Forelimb muscle (tissue), 1 donor: Measurements from ENCODE around the gene BLVRB. TPM values are rescaled to one million over a fixed set of nuclear protein-coding genes. Genes with fewer than 3 reads are reported as not detected.
"Not testable (repeated sequence)": the region's sequence is repeated elsewhere in the genome, so short reads cannot be mapped to it uniquely, and the experiment has no call there.

Source experiments
- DNase-seq: peaks from one replicate; pipeline ENCODE4 v3.0.0-alpha.2; 2013; ENCODE audit warnings: low read depth
- polyA plus RNA-seq: library from polyadenylated mRNA; unstranded; fragments of 120-200 nt; gene quantifications from one replicate; pipeline ENCODE4 v1.2.1, GENCODE V29; 2013; ENCODE audit not compliant: insufficient read length

Gene BLVRB
- polyA plus RNA-seq, 1 donor = 32.2 TPM

- DNase-seq = no peak
Observed at GRCh38 chr19:40422748-40423566, 42.6 kb downstream of the BLVRB start.

DNA sequence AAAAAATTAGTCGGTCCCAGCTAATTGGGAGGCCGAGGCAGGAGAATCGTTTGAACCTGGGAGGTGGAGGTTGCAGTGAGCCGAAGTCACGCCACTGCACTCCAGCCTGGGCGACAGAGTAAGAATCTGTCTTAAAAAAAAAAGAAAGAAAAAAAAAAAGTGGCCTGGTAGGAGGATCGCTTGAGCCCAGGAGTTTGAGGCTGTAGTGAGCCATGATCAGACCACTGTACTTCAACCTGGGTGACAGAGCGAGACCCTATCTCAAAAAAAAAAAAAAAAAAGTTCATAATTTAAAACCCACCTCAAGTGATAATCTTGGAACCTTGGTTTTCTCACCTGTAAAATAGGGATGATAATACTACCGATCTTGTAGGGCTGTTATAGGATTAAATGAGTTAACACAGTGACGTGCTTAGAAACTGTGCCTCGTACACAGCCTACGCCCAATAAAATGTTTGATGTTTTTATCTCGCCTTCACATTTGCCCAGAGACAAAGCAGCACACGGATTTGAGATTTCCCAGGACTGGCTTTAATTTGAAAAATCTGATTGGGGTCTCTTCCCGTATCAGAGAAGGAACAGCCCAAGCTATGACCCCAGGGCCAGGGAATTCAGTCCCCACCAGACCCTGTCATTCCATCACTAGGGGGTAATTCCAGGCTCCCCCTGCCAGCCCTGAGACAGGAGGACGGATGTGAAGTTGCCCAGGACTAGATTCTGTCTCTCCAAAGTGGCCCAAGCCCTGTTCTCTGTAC is 43.4 kb downstream of the BLVRB start:
- no peak for DNase-seq

- peak; percentile 77 for DNase-seq
Observed at GRCh38 chr19:40420766-40421765, 44.5 kb downstream of the BLVRB start.

GRCh38 chr19:40420451-40420765 is 45.1 kb downstream of the BLVRB start:
- DNase-seq = no peak

GRCh38 chr19:40419780-40420179 is 45.8 kb downstream of the BLVRB start:
- DNase-seq = no peak

DNA sequence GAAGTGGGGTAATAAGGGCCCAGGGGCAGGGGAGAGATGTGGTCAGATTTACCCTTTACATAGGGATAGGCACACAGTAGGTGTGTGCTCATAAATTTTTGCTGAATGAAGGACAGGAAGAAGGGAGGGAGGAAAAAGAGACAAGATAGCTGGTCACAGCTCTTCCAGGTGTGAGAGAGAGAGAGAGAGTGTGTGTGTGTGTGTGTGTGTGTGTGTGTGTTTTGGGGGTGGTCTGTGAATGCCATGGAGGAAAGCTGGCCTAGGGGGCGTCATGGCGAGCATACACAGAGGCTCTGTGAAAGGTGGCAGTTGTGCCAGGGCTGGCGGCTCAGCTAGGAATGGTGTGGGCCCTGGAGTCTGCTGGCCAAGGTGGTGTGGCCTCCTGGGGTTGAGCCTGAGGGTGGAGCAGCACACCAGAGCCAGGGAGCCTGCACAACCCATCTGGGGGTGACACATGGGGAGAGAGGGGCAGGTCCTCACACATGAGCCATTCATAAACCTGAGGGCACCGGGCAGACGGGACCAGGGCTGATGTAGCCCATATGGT is 46.4 kb downstream of the BLVRB start:
- DNase-seq = no peak

DNA sequence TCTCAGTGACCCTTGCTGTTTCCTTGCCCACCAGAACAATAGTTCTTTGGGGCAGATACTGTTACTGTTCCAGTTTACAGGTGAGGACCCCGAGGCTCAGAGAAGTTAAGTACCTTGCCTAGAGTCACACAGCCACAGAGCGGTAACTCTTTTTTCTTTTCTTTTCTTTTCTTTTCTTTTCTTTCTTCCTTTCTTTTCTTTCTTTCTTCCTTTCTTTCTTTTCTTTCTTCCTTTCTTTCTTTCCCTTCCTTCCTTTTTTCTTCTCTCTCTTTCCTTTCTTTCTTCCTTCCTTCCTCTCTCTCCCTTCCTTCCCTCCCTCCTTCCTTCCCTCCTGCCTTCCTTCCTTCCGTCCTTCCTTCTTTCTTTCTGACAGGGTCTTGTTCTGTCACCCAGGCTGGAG is 47.5 kb downstream of the BLVRB start:
- no peak for DNase-seq

DNA sequence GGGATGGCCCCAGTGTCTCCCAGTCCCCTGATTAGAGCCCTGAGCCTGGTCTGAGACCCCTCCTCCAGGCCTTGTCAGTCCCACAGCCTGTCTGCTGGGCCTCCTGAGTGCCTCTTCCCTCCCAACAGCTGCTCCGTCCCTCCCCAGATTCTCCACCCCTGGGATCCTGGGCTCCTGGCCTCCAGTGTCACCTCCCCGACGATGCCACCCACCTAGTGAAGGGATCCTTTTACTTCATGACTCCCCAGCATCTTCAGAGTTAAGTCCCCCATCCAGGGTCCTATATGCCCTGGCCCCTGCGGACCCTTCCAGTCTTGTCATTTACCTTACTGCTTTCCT is 47.9 kb downstream of the BLVRB start:
- no peak for DNase-seq

GRCh38 chr19:40416918-40417642 is 48.5 kb downstream of the BLVRB start:
- no peak for DNase-seq

DNA sequence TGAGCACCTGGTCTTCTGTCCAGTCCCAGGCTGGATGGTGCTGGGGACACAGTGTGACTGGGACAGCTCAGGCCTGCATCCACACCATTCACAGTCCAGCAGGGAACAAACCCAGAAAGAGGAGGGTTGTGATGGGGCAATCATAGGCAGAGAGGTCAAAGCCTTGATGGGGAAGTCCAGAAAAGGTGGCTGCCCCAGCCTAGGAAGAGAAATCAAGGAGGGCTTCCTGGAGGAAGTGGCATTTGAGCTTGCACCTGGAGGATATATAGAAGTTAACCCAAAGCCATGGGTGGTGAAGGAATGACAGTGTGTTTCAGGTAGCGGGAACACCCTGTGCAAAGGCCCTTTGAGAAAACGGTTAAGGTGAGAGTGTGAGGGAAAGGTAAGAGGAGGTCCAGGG is 49.8 kb downstream of the BLVRB start:
- no peak for DNase-seq

DNA sequence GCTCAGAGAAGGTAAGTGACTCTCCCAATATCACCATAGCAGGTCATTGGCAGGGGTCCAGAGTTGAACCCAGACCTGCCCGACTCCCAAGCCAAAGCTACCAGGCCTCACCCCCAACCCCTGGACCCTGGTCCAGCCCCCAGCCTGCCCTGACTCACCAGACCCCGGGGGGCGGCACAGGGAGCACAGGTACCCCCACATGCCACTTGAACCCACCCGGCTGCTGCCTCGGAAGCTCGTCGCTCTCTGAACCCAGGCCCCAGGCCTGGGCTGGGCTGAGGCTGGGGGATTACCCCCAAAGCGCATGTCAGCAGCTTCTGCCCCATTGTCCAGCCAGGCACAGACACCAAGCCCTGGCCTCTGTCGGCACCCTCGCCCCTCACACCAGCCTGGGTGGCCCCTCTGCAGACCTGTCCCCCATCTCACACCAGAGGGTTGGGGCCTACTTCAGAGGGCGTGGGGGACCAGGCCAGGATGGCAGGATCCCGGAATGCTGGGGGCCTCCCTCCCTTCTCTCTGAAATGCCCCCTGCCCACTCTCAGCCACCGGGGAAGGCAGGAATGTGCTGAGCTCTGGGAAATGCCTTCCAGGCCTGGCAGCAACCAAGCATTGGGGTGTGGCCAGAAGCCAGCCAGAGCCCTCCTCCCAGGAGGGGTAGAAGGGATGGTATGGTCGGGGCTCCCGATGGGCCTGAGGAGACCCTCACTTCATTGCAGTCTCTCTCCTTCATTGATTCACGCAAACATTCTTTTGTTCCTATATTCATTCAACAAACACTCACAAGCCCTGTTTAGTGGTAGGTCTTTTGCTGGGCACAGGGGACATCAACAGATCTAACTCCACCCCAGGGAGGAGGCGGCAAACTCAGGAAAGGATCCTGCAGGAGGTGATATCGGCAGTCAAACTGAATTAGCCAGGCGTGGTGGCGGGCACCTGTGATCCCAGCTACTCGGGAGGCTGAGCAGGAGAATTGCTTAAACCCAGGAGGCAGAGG is 50.7 kb downstream of the BLVRB start:
- DNase-seq = no peak

DNA sequence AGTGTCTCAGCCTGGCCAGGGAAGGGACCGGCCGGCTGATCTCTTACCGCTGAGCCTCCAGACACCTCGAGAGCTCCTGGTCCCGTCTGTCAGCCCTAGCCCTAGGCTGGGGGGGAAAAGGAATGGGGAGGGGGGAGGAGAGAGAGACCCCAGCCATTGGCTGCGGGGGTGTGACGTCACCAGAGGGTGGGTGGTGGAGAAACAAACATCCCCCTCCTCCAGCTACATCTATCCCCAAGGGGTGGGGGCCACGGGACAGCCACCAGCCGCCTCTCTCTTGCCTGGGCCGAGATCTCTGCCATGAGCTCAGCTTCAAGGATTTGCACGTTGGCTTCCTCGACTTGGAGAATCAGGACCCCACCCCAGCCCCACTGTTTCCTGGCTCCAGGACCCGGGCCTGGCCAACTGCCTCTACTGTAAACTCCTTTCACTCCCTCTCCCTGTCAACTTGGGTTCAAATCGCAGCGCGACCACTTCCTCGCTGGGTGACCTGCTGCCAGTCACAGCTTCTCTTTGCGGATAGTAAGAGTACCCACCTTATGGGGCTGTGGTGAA is 52.2 kb downstream of the BLVRB start, which contains the start of gene PRX:
PRX (minus strand) TSS at position 88 of the 555 bp plus-strand sequence. CDS start 5,446 bp downstream, outside the sequence.
- DNase-seq = no peak

DNA sequence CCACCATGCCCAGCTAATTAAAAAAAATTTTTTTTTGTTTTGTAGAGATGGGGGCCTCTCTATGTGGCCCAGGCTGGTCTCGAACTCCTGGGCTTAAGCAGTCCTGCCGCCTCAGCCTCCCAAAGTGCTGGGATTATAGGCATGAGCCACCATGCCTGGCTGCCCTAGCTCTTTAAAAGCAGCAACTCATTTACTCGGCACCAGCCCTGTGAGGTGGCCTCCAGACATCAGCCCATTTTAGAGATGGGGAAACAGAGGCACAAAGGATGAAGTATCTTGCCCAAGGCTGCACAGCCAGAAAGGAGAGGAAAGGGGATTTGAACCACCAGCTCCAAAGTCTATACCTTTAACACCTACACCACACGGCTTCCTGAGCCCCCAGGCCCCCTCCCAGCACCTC is 52.7 kb downstream of the BLVRB start:
- DNase-seq = no peak

DNA sequence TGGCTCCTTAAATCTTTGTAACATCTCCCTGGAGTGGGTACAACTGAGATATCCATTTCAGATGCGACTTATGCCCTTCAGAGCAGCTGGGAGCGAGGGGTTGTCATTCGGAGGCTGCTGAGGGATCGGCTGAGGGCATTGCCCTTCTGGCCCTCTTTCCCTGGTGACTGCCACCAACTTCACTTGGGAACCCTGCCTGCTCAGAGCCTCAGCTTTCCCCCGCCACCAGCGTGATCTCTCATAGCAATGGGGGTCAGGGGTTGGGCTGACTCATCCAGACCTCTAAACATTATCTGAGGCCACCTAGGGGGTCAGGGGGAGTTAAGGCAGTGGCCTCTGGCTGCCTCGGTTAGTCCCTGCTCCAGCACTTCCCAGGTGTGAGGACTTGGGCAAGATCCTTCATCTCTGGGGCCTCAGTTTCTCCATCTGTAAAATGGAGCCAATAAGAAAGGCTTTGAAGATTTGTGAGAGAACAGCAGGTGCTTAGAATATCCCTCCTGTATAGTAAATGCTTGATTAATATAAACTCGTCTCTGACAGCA is 53.5 kb downstream of the BLVRB start:
- no peak for DNase-seq

DNA sequence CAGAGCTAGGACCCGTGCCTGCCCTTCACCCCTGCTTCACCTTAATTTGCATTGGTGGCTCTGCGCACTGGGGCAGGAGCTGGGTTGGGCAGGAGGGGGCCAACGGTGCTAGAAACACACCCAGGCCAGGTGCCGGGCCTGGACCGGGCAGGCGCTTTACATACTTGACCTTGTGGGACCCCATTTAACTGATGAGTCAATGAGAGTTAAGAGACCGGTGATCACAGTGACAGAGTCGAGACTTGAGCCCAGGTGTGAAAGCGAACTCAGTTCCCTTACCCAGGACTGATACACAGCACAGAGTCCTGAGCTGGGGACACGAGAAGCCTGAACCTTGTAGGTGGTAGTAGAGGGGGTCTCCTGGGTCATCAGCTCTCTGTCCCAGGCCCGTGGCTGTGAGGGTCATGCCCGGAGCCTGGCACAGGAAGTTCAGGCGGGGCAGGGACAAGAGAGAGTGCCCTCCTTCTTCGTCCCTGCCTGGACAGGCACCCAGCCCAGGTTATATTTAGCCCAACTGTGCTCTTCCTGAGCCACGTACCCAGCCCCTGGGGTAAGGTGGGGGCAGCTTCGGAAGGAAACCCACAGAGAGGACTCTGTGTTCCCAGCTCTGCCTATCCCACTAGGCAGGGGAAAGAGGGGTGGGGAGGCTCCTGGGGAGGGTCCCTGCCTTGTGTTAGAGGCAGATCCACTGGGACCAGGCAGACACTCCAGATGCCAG is 54.3 kb downstream of the BLVRB start:
- no peak for DNase-seq

DNA sequence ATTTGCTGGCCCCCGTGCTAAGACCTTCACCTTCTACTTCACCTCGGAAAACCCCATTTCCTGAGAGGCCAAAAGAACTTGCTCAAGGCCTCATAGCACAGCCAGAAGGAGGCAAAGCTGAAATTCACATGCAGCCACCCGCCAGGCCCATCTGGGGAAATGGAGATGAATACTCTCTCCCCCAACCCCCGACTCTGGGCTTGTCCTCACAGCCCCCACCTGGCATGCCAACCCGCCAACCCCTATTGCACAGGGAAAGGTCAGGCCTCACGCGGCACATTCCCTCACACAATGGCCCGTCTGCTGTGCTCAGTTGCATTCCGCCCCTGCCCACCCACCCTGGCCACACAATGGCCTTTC is 55.5 kb downstream of the BLVRB start:
- no peak for DNase-seq

GRCh38 chr19:40408598-40408925 is 57.0 kb downstream of the BLVRB start:
- not testable (repeated sequence) for DNase-seq

DNA sequence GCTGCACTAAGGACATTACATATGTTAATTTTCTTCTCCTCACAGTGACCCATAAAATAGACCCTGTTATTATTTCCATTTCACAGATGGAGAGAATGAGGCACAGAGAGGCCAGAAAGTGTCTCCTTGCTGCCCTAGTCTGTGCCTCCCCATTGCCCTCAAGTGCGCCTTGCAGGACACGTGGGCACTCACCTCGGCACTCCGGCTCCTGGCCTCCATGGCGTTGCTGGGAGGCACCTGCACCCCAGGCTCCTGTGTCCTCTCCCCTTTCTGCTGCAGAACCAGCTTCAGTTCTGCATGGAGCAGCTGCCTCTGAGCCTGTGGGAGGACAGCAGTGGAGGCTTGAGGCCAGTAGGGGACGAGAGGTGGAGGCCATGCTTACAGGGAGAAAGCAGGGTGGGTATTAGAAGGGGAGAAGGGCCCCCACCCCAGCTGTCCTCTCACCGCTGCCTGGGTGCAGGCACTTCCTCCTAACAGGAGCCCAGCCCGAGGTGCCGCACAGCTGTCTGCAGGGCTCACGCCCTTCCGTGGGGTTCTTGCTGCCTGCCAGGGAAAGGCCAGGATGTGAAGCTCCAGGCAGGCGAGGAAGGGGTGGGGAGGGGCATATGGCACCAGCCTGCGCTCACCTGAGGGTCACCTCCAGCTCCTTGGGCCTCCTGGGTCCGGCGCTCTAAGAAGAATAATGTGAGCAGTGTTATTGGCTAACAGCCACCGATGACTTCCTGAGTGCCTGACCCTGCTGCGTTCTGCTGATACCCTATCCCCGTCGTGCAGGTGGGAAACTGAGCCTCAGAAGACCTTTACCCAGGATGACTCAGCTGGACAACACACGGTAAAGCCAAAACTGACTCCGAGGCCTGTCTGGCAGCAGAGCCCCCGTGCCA is 57.6 kb downstream of the BLVRB start:
- DNase-seq = no peak
